OCI-LY1 (cell line): ENCODE results near the gene FRRS1.
A peak's percentile ranks its signal among the peaks of the same experiment; 100 is the strongest.

Source experiments
- H2AFZ ChIP-seq: fragments of 200-600 bp; sonication (generic), shearing (Covaris generic); 2 replicates; pipeline ENCODE4 v1.6.0; 2014; ENCODE audit warnings: antibody characterized with exemption, mild to moderate bottlenecking, low read length
- H3F3A ChIP-seq: fragments of 200-600 bp; sonication (generic), shearing (Covaris generic); 2 replicates; pipeline ENCODE4 v1.6.0; 2014; ENCODE audit warnings: mild to moderate bottlenecking, antibody characterized with exemption, low read length, moderate library complexity; ENCODE audit not compliant: insufficient read depth
- H3K27ac ChIP-seq: fragments of 200-600 bp; sonication (generic); 2 replicates; pipeline ENCODE4 v1.5.1; 2014; ENCODE audit warnings: low read length, mixed run types, mild to moderate bottlenecking, low read depth; ENCODE audit not compliant: poor library complexity, severe bottlenecking
- H3K27me3 ChIP-seq: fragments of 200-600 bp; sonication (generic); 2 replicates; pipeline ENCODE4 v1.6.0; 2014; ENCODE audit warnings: antibody characterized with exemption, mild to moderate bottlenecking, low read length, moderate library complexity; ENCODE audit not compliant: insufficient read depth
- H3K36me3 ChIP-seq: fragments of 200-600 bp; sonication (generic); 2 replicates; pipeline ENCODE4 v1.6.1; 2014; ENCODE audit warnings: mild to moderate bottlenecking, antibody characterized with exemption, low read length, moderate library complexity, mixed read lengths; ENCODE audit not compliant: insufficient read depth
- H3K4me1 ChIP-seq: fragments of 200-600 bp; sonication (generic); 2 replicates; pipeline ENCODE4 v1.5.1; 2014; ENCODE audit warnings: mild to moderate bottlenecking, low read length, moderate library complexity; ENCODE audit not compliant: insufficient read depth, severe bottlenecking
- H3K4me2 ChIP-seq: fragments of 200-600 bp; sonication (generic), shearing (Covaris generic); 2 replicates; pipeline ENCODE4 v1.6.1; 2014; ENCODE audit warnings: low read length
- H3K4me3 ChIP-seq: fragments of 200-600 bp; sonication (generic); 2 replicates; pipeline ENCODE4 v1.5.1; 2014; ENCODE audit warnings: low read length, low read depth, mild to moderate bottlenecking, mixed read lengths; ENCODE audit not compliant: poor library complexity, severe bottlenecking
- H3K79me2 ChIP-seq: fragments of 200-600 bp; shearing (Covaris generic); 2 replicates; pipeline ENCODE4 v1.6.1; 2016; ENCODE audit warnings: mixed run types, low read length, mixed read lengths; ENCODE audit not compliant: insufficient read depth
- H3K9ac ChIP-seq: fragments of 200-600 bp; sonication (generic), shearing (Covaris generic); 2 replicates; pipeline ENCODE4 v1.6.1; 2014; ENCODE audit warnings: mild to moderate bottlenecking, low read length, mixed read lengths
- H3K9me2 ChIP-seq: fragments of 200-600 bp; sonication (generic), shearing (Covaris generic); 2 replicates; pipeline ENCODE4 v1.6.1; 2014; ENCODE audit warnings: low read depth, mild to moderate bottlenecking, low read length, mixed read lengths
- H3K9me3 ChIP-seq: fragments of 200-600 bp; shearing (Covaris generic); 2 replicates; pipeline ENCODE4 v1.6.1; 2014; ENCODE audit warnings: low read length, mixed read lengths
- H4K20me1 ChIP-seq: fragments of 200-600 bp; sonication (generic), shearing (Covaris generic); 2 replicates; pipeline ENCODE4 v1.6.0; 2016; ENCODE audit warnings: mild to moderate bottlenecking, low read length; ENCODE audit not compliant: insufficient read depth
- CTCF ChIP-seq: fragments of 200-600 bp; sonication (generic), shearing (Covaris generic); IDR thresholded peaks from 2 replicates; pipeline ENCODE4 v1.5.1; 2017; ENCODE audit warnings: mild to moderate bottlenecking, antibody characterized with exemption, low read length, moderate library complexity, mixed read lengths
- EZH2 ChIP-seq: fragments of 200-600 bp; sonication (generic), shearing (Covaris generic); IDR thresholded peaks from 2 replicates; pipeline ENCODE4 v1.8.0; 2017; ENCODE audit warnings: borderline replicate concordance, mixed run types, mild to moderate bottlenecking, antibody characterized with exemption, low read length, moderate library complexity, mixed read lengths

The FRRS1 gene

GRCh38 chr1:99710994-99711393 is 55.4 kb downstream of the FRRS1 start:
- H3K27ac ChIP-seq, result no peak overlapping the region
- no peaks in the 10 kb centered on the region for H3F3A ChIP-seq
- H3K79me2 ChIP-seq, result no peaks in the 10 kb centered on the region
- no peaks in the 10 kb centered on the region for H4K20me1 ChIP-seq
- no peaks in the 10 kb centered on the region for H3K9me3 ChIP-seq
- TF ChIP-seq EZH2 (no peak), CTCF (no peak)
- no peak overlapping the region for H3K4me3 ChIP-seq
- H3K27me3 ChIP-seq, result no peaks in the 10 kb centered on the region
- H3K4me1 ChIP-seq, result no peaks in the 10 kb centered on the region
- no peaks in the 10 kb centered on the region for H3K9me2 ChIP-seq
- no peak overlapping the region for H2AFZ ChIP-seq
- H3K4me2 ChIP-seq, result no peak overlapping the region
- H3K9ac ChIP-seq, result no peak overlapping the region
- peaks cover 52% of the 10 kb centered on the region for H3K36me3 ChIP-seq

- H3F3A ChIP-seq, result no peaks in the 10 kb centered on the region
- no peaks in the 10 kb centered on the region for H3K9me2 ChIP-seq
- peaks cover 41% of the 10 kb centered on the region for H3K36me3 ChIP-seq
- peak; percentile 97 for TF ChIP-seq CTCF
- no peak for TF ChIP-seq EZH2
- H3K27me3 ChIP-seq, result no peaks in the 10 kb centered on the region
- H4K20me1 ChIP-seq, result no peaks in the 10 kb centered on the region
- H3K4me3 ChIP-seq, result no peak overlapping the region
- H3K4me2 ChIP-seq, result no peak overlapping the region
- no peaks in the 10 kb centered on the region for H3K4me1 ChIP-seq
- H3K79me2 ChIP-seq, result no peaks in the 10 kb centered on the region
- H3K9ac ChIP-seq, result no peak overlapping the region
- no peaks in the 10 kb centered on the region for H3K9me3 ChIP-seq
- H3K27ac ChIP-seq, result no peak overlapping the region
- H2AFZ ChIP-seq, result no peak overlapping the region
Observed at GRCh38 chr1:99707535-99708142, 58.8 kb downstream of the FRRS1 start.

GRCh38 chr1:99705385-99705784 is 61.0 kb downstream of the FRRS1 start:
- H3K79me2 ChIP-seq, result no peaks in the 10 kb centered on the region
- no peaks in the 10 kb centered on the region for H3K4me1 ChIP-seq
- 0 out of 2 replicates have a peak, but pooled peaks cover 2% of the 10 kb centered on the region for H3K9me3 ChIP-seq
- no peaks in the 10 kb centered on the region for H3K9me2 ChIP-seq
- H4K20me1 ChIP-seq, result no peaks in the 10 kb centered on the region
- no peak overlapping the region for H3K9ac ChIP-seq
- peaks cover 20% of the 10 kb centered on the region for H3K36me3 ChIP-seq
- H2AFZ ChIP-seq, result no peak overlapping the region
- no peak overlapping the region for H3K4me2 ChIP-seq
- H3K4me3 ChIP-seq, result no peak overlapping the region
- no peaks in the 10 kb centered on the region for H3K27me3 ChIP-seq
- no peak for TF ChIP-seq EZH2
- TF ChIP-seq CTCF, result no peak
- H3K27ac ChIP-seq, result no peak overlapping the region
- no peaks in the 10 kb centered on the region for H3F3A ChIP-seq
